Dermis blood vessel endothelial cell (primary cell): ENCODE measurements around the gene ZMYM4. TPM values are rescaled to one million over a fixed set of nuclear protein-coding genes. Genes with fewer than 3 reads are reported as not detected.

Experiments used
- DNase-seq: peaks from one replicate; pipeline ENCODE4 v3.0.0; 2010
- total RNA-seq: library from RNA; depleted of rRNA; stranded (reverse); fragments of >200 nt; gene quantifications from 2 replicates; pipeline ENCODE4 v1.2.3, GENCODE V29; 2014

ZMYM4 gene
- total RNA-seq, 1 donor from 2014 or later = 36.2 TPM

- no peak for DNase-seq
Measured at GRCh38 chr1:35408925-35409324, 140.4 kb downstream of the ZMYM4 start.

DNA sequence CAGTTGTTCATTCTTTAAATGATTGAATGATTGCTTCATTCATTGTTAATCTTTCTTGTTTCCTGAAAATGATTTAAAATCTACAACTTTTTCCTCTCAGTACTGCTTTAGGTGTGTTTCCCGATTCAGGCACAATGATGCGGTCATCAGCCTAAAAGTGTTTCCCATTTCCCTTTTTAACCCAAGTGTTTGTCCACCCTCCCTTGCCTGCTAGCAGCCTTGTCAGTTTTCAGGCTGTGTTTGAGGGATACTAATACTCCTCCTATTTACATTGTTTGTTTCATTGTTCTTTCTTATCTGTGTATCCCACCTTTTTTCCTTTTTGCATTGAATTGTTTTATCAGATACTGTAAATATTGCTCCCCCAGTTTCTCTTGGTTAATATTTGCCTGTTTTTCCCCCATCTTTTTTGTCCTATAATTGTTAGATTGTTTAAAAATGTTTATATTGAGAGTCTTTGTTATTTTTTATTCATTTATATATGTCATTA is 157.6 kb downstream of the ZMYM4 start:
- peak; percentile 41 for DNase-seq

- no peak for DNase-seq
Measured at GRCh38 chr1:35428360-35428759, 159.9 kb downstream of the ZMYM4 start.

- DNase-seq = no peak
Measured at GRCh38 chr1:35430762-35431161, 162.3 kb downstream of the ZMYM4 start.

DNA sequence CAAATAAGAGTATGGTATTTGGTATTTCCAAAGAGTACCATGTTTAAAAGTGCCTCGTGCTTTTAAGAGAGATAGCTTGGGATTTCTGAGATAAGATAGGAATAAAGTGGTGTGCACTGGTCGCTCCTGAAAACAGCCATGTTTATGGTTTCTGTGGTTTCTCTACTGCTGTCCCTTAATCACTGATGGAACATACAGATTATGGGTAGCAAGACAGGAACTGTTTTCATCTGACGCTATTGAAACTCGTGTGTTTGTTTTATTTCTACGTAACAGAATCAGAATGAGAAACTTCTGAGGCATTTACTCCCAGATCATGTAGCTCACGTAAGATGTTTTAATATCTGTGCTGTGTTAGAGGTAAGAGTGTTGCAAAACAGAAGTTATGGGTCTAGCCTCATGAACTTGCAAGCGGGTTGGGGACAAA is 162.7 kb downstream of the ZMYM4 start:
- no peak for DNase-seq

DNA sequence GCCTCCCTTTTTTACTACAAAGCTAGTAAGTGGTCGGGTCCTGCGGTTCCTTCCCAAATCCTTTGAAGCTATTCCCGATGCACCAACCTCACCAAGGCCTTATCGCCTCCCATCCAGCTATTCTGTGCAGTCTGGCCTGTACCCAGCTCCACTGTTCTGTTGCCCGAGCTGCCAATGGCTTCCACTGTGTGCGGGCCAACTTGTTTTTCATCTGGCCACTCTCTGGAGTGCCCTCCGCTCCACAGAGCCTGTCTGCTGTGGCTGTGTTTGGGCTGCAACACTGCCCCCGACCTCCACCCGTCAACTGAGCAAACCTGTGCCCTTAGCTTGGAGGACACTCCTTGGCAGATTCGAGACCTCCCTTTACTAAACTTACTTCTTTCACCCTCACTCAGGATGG is 163.7 kb downstream of the ZMYM4 start:
- no peak for DNase-seq

DNA sequence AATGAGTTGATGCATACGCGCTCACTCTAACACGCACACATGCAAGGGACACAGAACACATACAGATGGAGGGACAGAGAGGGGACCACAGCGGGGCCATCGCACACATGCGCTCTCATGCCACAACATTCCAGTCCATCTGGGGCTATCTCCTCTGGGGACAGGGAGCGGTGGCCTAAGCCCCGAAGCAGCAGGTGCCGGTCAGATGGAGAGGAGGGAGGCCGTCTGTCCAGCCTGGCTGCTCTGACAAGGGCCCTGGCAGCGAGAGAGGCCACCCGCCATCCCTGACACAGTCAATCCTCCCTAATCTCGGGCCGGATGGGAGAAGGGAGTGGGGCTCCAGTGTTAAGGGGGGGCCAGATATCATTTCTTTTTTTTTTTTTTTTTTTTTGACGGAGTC is 165.2 kb downstream of the ZMYM4 start:
- DNase-seq = no peak

GRCh38 chr1:35434703-35435102 is 166.2 kb downstream of the ZMYM4 start:
- DNase-seq = no peak

- no peak for DNase-seq
Measured at GRCh38 chr1:35436078-35436477, 167.6 kb downstream of the ZMYM4 start.

- no peak for DNase-seq
Measured at GRCh38 chr1:35437200-35437599, 168.7 kb downstream of the ZMYM4 start.

DNA sequence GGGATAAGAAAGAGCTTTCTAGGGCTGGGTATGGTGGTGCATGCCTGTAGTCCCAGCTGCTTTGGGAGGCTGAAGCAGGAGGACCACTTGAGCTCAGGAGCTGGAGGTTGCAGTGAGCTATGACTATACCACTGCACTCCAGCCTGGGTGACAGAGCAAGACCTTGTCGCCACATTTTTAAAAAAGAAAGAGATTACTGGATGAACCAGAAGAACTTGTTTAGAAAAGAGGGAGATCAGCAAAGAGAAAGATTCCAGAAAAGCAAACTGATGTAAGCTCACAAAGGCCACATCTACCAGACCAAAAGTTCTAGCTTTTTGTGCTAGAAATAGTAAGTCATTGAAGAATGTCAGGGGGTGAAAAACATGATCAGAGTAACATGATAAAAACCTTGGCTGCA is 171.1 kb downstream of the ZMYM4 start:
- no peak for DNase-seq

DNA sequence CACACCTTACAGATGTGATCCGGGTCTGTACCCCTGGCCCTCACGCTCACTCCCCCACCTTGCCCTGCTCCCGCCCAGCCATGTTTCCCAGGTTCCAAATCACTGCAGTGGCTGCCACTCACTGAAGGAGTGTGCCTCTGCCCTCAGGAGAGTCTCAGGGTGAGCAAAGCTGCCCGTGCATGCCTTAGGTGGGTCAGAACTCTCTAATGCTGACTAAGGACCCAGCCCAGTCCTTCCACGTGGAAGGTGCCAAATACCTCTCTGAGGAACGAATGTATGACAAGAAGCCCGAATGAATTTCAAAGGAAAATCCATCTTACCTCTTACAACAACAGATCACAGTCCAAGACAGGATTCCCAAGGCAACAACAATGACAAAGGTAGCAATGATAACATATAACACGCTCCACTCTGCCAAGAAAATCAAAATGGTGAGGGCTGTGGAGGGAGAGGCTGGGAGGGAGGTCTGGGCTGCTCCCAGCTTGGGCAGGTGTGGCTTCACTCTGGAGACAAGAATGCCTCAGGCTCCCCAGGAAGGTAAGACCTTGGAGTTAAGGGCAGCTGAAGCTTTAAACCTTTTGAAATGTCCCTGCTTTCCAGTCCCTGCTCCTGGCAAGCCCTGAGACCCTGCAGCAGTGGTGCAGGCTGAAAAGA is 173.5 kb downstream of the ZMYM4 start:
- no peak for DNase-seq

- no peak for DNase-seq
Measured at GRCh38 chr1:35442734-35443133, 174.2 kb downstream of the ZMYM4 start.

DNA sequence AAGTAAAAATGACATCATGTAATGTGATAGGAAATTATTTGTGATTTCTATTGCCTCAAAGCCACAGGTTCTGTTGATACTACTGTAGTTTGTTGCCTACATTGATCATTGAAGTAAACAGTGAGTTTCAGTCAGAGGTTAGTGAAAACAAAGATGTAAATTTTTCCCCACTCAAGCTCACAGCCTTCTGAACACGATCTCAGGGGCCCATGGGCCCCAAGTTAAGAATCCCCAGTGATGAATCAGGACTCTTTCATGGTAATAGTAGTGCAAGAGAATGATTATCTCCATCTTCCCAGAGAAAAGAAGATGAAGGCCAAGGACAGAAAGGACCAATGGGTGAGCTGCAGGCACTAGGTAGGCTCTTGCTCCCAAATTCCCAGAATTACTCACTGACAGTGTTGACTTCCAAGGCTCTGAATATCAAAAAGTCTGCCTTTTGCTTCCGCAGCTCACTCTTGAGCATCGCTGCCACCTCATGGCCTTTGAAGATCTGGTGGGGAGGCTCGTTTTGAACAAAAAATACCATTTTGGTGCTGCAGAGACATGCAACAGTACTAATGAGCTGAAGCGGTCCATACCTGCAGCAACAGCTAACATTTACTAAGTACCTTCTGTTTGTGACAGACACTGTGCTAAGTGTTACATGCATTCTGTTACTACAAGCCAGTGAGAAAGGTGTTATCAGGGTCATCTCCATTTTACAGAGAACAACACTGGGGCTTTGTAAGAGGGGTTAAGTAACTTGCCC is 175.4 kb downstream of the ZMYM4 start:
- peak; percentile 29 for DNase-seq

GRCh38 chr1:35444519-35444774 is 175.9 kb downstream of the ZMYM4 start:
- DNase-seq = no peak

DNA sequence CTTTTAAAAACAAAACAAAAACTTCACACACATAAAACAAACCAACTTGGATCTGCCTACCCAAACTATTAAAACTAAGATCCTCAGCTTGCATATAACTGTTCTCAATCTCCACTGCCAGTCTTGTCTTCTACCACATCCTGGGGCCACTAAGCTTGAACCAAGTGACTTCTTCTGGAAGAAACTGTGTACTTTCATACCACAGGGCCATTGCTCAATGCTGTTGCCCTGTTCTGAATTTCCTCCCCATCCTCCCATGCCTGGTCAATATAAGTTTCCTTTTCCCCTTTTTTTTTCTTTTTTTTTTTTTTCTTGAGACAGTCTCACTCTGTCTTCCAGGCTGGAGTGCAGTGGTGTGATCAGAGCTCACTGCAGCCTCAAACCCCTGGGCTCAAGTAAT is 178.8 kb downstream of the ZMYM4 start:
- no peak for DNase-seq

DNA sequence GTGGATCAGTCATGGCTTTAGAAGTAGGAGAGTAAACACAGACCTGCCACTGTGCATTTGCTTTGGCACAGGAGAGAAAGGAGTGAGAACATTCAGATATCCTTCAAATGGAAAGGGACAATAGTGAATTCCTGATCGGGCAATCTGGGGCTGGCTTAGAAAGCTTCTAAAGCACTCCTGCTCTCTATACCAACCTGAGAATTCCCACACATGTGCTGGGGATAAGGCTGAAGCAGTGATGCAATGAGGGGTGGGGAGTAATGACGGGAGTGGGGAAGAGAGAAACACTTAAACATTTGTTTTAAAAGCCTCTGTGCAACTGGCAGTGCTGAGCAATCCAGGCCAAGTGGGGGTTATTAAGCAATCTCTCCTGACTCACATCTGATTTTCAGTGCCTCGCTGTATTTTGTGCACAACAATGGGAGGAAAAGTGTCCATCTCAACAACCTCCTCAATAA is 179.9 kb downstream of the ZMYM4 start:
- DNase-seq = peak; percentile 84

DNA sequence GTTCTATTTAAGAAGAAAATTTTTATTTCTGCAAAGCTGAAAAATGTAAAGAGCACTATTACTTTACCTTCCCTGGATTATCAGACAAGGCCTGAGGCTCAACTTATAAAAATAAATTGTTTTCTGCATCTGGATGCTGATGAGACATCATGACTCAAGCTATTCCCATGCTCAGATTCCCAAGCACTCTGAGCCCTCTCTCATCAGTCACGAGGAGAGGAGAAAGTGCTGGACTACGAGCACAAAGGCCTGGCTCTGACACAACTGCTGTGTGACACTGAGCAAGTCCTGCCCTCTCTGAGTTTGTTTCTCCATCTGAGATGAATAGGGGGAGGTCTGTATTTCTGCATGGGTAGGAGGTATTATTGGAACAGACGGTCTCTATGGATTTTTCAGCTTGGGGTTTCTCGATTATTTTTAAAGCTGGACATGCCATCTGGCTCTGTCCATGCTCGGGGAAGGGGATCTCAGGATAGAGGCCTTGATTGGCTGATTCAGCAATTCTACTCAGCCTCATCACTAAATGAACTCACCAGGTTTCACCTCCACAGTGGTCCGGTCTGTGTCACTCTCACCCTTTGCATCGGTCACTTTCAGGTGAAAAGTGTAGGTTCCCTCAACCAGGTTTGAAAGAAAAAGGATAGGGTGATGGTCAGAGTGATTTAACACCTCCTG is 181.0 kb downstream of the ZMYM4 start:
- peak; percentile 68 for DNase-seq

DNA sequence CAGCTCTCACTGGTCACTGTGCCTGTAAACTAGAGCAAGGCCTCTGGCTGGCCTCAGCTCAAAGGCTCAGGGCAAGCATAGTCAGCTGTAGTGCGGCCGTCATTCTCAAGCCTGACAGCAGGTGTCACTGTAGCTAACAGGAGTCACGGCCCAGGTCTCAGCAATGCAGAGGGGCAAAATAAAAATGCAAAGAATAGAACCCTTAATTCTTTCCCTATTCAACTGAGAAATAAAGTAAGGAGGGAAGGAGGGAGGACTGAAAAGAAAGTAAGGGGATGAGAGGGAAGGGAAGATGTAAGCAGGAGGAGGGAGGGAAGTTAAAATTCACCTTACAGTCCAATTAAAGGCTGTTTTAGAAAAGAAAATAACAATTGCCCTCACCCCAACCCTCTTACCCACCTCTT is 182.6 kb downstream of the ZMYM4 start:
- peak; percentile 91 for DNase-seq

DNA sequence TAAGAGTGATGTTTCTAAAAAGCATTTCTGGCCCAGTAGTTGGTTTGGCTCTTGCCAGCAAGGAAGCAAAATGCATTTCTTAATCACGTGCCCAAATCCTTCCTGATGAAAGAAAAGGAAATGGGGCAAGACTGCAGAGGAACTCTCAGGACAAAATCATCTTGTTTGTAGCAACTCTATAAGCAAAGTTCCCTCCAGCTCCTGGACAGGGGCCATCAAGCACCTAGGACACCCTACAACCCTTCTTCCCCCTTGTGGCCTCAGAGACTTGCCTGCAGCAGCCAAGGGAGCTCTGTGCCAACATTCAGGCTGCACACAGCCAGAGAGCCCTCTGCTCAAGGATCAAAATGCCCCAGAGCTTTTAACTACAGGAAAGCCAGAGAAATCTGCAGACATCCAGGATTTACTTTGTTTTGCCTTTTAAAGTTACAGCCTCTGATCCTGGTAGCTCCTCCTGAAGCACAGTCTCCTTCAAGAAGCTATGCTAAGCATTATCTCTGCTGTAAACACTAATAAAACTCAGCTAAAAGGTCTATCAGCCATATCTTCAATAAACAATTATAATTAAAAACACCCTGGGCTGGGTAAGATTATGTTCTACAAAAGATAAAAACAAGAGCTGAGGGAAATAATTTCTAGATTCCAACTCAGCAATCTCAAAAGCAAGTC is 183.7 kb downstream of the ZMYM4 start:
- DNase-seq = peak; percentile 79

- no peak for DNase-seq
Measured at GRCh38 chr1:35453031-35453430, 184.5 kb downstream of the ZMYM4 start.

GRCh38 chr1:35454176-35454575 is 185.7 kb downstream of the ZMYM4 start:
- DNase-seq = no peak

DNA sequence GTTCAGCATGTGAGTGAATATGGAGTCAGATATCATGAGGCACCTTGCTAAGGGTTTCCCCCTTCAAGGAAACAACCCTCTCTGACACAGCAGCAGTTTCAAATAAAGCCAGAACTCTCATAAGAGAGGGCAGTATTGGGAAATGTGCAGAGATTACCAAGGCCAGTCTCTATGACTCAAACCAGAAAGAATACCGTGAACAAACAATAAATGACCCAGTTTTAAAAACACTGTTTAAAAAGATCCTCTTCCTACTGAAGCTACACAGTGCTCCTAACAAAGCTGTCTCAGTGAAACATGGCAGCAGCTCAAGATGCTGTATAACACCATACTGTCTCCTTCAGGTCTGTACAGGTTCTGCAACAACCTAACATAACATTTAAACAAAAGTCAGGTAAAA is 186.1 kb downstream of the ZMYM4 start:
- DNase-seq = peak; percentile 51
